Aorta (tissue), 5 donors: ENCODE data around the gene MTM1. TPM values are rescaled to one million over a fixed set of nuclear protein-coding genes. Genes with fewer than 3 reads are reported as not detected.

Experiments used
- ATAC-seq: fragments of 200-7000 bp; cut with Tn5 transposase; one replicate; pipeline ENCODE4 v1.9.1; 2022; ENCODE audit warnings: moderate library complexity; ENCODE audit not compliant: low FRiP score
- DNase-seq, 2 donors: peaks; one replicate each; pipeline ENCODE4 v3.0.0-alpha.2; 2020
- H3K27ac ChIP-seq, 2 donors: one replicate each; pipeline ENCODE4 v1.5.1; 2013; ENCODE audit warnings: low read length in 2 of 2, mild to moderate bottlenecking in 2 of 2, moderate library complexity in 2 of 2, control low read depth in 1 of 2, inconsistent platforms in 1 of 2, low read depth in 1 of 2
- H3K27me3 ChIP-seq, 2 donors: one replicate each; pipeline ENCODE4 v1.6.1; 2013; ENCODE audit warnings: control low read depth in 1 of 2, low read length in 1 of 2, mild to moderate bottlenecking in 1 of 2, moderate library complexity in 1 of 2; ENCODE audit not compliant: insufficient read depth in 2 of 2, control insufficient read depth in 1 of 2
- H3K36me3 ChIP-seq, 2 donors: one replicate each; pipeline ENCODE4 v1.6.1; 2013; ENCODE audit warnings: control low read depth in 1 of 2, low read length in 1 of 2, mild to moderate bottlenecking in 1 of 2; ENCODE audit not compliant: insufficient read depth in 2 of 2, control insufficient read depth in 1 of 2
- H3K4me1 ChIP-seq, 2 donors: one replicate each; pipeline ENCODE4 v1.6.1; 2013; ENCODE audit warnings: low read length in 2 of 2, control low read depth in 1 of 2, mild to moderate bottlenecking in 1 of 2, moderate library complexity in 1 of 2; ENCODE audit not compliant: insufficient read depth in 2 of 2, control insufficient read depth in 1 of 2
- H3K4me3 ChIP-seq, 2 donors: one replicate each; pipeline ENCODE4 v1.5.1; 2013; ENCODE audit warnings: low read length in 2 of 2, control low read depth in 1 of 2, mild to moderate bottlenecking in 1 of 2
- H3K9me3 ChIP-seq: one replicate; pipeline ENCODE4 v1.6.1; 2013; ENCODE audit warnings: mild to moderate bottlenecking, low read length; ENCODE audit not compliant: control insufficient read depth
- WGBS, 2 donors: extraction: QIAGEN DNeasy Blood & Tissue Kit; methylation state at CpG; one replicate each; pipeline ENCODE4 v1.1.7; 2013; 5-methylcytosine and 5-hydroxymethylcytosine counted together
- intact Hi-C, 2 donors: fragments of 100-400 bp; cut with DNase I; formaldehyde crosslinking; loops; one replicate each; pipeline versions ENCODE4 v1.14.2 to v1.15.0; 2022
- polyA plus RNA-seq, 2 donors: library from polyadenylated mRNA; stranded (reverse); fragments of 200-250 nt; gene quantifications; one replicate each; pipeline ENCODE4 v1.2.3, GENCODE V29; 2013
- total RNA-seq, 2 donors: library from RNA; stranded (reverse); fragmentation: NEBNext Ultra II Directional; extraction: Animal tissue kit (Norgen Biotek cat#: 25700); gene quantifications; one replicate each; pipeline ENCODE4 v1.2.1, GENCODE V29; 2021
- donor health status: healthy with polysubstance abuse.
- donor health status: Bipolar disorder and iron deficiency.
- donor health status: DM: no; HTN: no; CAD: no.
- donor health status: DM: no; HTN: no; CAD: no.
- donor health status: DM: yes; HTN: yes; CAD: no.

Gene MTM1
- total and polyA plus RNA-seq, 4 donors = 5.5 to 20.5 (median 11.0) TPM

GRCh38 chrX:150581093-150581775, 12.8 kb downstream of the MTM1 start:
- no peaks in the 10 kb centered on the region for H3K4me1 ChIP-seq
- no peaks in the 10 kb centered on the region for H3K36me3 ChIP-seq
- no peak overlapping the region for H3K4me3 ChIP-seq
- H3K27ac ChIP-seq = no peak overlapping the region
- DNase-seq (no peak), ATAC-seq (no peak)
- no peaks in the 10 kb centered on the region for H3K27me3 ChIP-seq
- intact Hi-C loops = loop anchor here in 1 of 2 donors (10.0 kb wide), 1 partner anchor 216 kb away; the partner anchor contains the start of gene MAMLD1
- no peaks in the 10 kb centered on the region for H3K9me3 ChIP-seq
- WGBS, 2 donors = 82 to 86% methylated on average over 4 of the region's 4 CpGs

- no peak overlapping the region for H3K4me3 ChIP-seq
- no peaks in the 10 kb centered on the region for H3K36me3 ChIP-seq
- H3K27me3 ChIP-seq = no peaks in the 10 kb centered on the region
- H3K4me1 ChIP-seq = no peaks in the 10 kb centered on the region
- H3K9me3 ChIP-seq = no peaks in the 10 kb centered on the region
- intact Hi-C loops = loop anchor here in 1 of 2 donors (10.0 kb wide), 1 partner anchor 218 kb away; the partner anchor contains the start of gene MAMLD1
- DNase-seq (no peak), ATAC-seq (no peak)
- no peak overlapping the region for H3K27ac ChIP-seq
Measured at GRCh38 chrX:150582338-150582948, 14.0 kb downstream of the MTM1 start.

DNA sequence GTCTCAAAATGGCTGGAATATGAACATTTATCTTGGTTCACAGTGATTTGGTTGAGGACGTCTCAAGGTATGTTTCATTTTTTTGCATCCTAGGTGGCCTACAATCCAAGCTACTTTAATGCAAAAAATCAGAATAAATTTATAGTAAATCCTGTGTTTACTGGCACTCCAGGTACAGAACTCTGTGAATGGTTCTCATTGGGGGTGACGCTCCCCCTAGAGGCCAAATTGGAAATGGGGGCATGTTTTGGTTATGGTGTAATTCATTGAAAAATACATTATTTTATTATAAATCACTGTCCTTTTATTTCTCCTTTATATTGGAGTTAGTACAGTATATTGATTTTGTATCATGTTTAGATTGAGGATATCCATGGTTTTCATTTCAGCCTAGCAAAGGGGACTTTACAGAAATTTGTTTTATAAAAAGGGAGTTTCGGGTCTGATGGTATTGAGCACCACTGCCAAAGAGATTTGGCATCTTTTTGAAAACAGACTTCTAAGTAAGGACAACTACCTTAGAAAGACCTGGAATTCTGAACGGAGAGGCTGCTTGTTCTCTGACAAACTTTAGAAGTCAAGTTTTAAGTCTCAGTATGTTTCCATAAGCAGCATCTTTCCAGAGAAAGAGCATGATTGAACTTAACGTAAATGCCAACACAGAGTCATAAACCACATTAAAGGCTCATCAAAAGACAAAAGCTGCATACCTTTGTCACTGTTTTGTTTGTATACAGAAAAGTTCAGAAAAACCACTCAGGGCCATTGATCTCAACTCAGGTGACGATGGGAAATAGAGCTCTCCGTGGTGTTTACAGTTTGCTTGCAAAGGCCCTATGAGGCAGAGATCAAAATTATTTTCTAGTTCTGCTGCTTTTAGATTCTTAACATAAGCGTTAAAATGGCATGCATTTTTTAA, 19.4 kb downstream of the MTM1 start:
- no peak overlapping the region for H3K4me3 ChIP-seq
- ATAC-seq = no peak
- no peak for DNase-seq
- no peaks in the 10 kb centered on the region for H3K9me3 ChIP-seq
- H3K27me3 ChIP-seq = no peaks in the 10 kb centered on the region
- intact Hi-C loops = loop anchor here in 1 of 2 donors (5.0 to 10.0 kb wide), 2 partner anchors 223 to 626 kb away; partner anchors contain the start of gene MAMLD1
- H3K27ac ChIP-seq = no peak overlapping the region
- no peaks in the 10 kb centered on the region for H3K4me1 ChIP-seq
- no peaks in the 10 kb centered on the region for H3K36me3 ChIP-seq
- 59 to 72% methylated on average over 8 of the region's 8 CpGs for WGBS, 2 donors

- DNase-seq = no peak
- intact Hi-C loops = no loop called here
- Histone ChIP-seq H3K4me3 (no peak overlapping the region), H3K27me3 (no peaks in the 10 kb centered on the region), H3K27ac (no peak overlapping the region), H3K36me3 (peaks cover 0 to 2% of the 10 kb centered on the region in 2 donors), H3K9me3 (no peaks in the 10 kb centered on the region), H3K4me1 (no peaks in the 10 kb centered on the region)
- WGBS, 2 donors = 64 to 90% methylated on average over 1 of the region's 1 CpG
- ATAC-seq = no peak
Measured at GRCh38 chrX:150594584-150594983, 26.2 kb downstream of the MTM1 start.

- Histone ChIP-seq H3K36me3 (peaks cover 0 to 4% of the 10 kb centered on the region in 2 donors), H3K4me3 (no peak overlapping the region), H3K27ac (no peak overlapping the region), H3K9me3 (no peaks in the 10 kb centered on the region), H3K27me3 (no peaks in the 10 kb centered on the region), H3K4me1 (no peaks in the 10 kb centered on the region)
- intact Hi-C loops = no loop called here
- WGBS, 2 donors = 92 to 100% methylated on average over 1 of the region's 1 CpG
- ATAC-seq = no peak
- no peak for DNase-seq
Measured at GRCh38 chrX:150599226-150599625, 30.8 kb downstream of the MTM1 start.

DNA sequence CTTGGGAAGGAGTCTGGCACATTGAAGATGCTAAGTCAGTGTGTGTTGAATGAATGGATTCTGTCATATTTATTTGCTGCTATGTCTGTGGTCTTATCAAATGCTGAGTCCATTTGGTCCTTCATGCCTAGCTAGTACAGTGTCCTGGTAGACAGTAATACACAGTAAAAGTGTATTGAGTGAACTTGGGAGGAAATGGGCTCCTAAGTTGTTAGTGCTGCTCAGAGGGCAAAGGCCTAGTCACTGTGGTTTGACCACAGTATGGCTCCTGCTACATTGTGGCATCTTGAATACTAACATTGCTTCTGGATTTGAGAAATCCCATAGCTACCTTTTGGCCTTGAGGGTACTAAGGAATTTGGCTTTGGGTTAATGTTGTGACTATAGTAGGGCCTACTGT, 33.9 kb downstream of the MTM1 start:
- H3K36me3 ChIP-seq = peaks cover 0 to 2% of the 10 kb centered on the region in 2 donors
- no peak overlapping the region for H3K27ac ChIP-seq
- H3K27me3 ChIP-seq = no peaks in the 10 kb centered on the region
- H3K4me1 ChIP-seq = no peaks in the 10 kb centered on the region
- H3K9me3 ChIP-seq = no peaks in the 10 kb centered on the region
- H3K4me3 ChIP-seq = no peak overlapping the region
- ATAC-seq (no peak), DNase-seq (no peak)
- intact Hi-C loops = no loop called here

DNA sequence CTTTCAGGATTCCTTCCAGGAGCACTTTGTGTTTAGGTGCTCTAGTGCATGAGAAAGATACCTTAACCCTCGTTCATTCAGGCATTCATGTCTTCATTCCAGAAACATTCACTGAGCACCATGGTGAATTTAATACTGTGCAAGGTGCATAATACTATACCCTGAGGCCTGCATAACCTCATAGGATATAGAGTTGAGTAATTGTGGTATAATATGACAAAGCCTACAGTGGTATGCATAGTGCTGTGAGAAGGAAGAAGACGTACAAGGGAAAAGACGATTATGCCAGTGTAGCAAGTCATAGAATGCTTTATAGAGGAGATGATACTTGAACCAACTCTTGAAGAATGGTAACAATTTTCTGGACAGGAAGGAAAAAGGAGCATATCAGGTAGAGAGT, 34.3 kb downstream of the MTM1 start:
- intact Hi-C loops = no loop called here

GRCh38 chrX:150605603-150606002, 37.2 kb downstream of the MTM1 start:
- Histone ChIP-seq H3K4me1 (no peaks in the 10 kb centered on the region), H3K4me3 (no peak overlapping the region), H3K9me3 (no peaks in the 10 kb centered on the region), H3K27ac (no peak overlapping the region), H3K27me3 (no peaks in the 10 kb centered on the region), H3K36me3 (peaks cover 0 to 2% of the 10 kb centered on the region in 2 donors)
- DNase-seq = no peak
- intact Hi-C loops = no loop called here
- 41 to 63% methylated on average over 2 of the region's 2 CpGs for WGBS, 2 donors
- no peak for ATAC-seq

More for the DNA sequence above, 34.3 kb downstream of the MTM1 start:
- Histone ChIP-seq H3K27me3 (no peaks in the 10 kb centered on the region), H3K4me3 (no peak overlapping the region), H3K9me3 (no peaks in the 10 kb centered on the region), H3K4me1 (no peaks in the 10 kb centered on the region), H3K36me3 (peaks cover 0 to 2% of the 10 kb centered on the region in 2 donors), H3K27ac (no peak overlapping the region)
- DNase-seq (no peak), ATAC-seq (no peak)
- WGBS, 2 donors = 78 to 95% methylated on average over 3 of the region's 3 CpGs
